Measurements from ENCODE around the gene FMN1.

GRCh38 chr15:33029109-33029652 lies 165.3 kb downstream of the FMN1 start:
- TF ChIP-seq, protein P1, sequence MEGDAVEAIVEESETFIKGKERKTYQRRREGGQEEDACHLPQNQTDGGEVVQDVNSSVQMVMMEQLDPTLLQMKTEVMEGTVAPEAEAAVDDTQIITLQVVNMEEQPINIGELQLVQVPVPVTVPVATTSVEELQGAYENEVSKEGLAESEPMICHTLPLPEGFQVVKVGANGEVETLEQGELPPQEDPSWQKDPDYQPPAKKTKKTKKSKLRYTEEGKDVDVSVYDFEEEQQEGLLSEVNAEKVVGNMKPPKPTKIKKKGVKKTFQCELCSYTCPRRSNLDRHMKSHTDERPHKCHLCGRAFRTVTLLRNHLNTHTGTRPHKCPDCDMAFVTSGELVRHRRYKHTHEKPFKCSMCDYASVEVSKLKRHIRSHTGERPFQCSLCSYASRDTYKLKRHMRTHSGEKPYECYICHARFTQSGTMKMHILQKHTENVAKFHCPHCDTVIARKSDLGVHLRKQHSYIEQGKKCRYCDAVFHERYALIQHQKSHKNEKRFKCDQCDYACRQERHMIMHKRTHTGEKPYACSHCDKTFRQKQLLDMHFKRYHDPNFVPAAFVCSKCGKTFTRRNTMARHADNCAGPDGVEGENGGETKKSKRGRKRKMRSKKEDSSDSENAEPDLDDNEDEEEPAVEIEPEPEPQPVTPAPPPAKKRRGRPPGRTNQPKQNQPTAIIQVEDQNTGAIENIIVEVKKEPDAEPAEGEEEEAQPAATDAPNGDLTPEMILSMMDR (IDR thresholded peaks at IDR 0.05), result no peak
- TF ChIP-seq POLR2AphosphoS5 (IDR thresholded peaks at IDR 0.05), result no peak
